Measurements from ENCODE around the gene DPP9. TPM values are rescaled to one million over a fixed set of nuclear protein-coding genes. Genes with fewer than 3 reads are reported as not detected.

The DPP9 gene
- total and polyA plus RNA-seq, 2 of the 13 experiments (the other 11 are each of a cell fraction or from before 2014, with no cell fraction given), result 8.4 to 25.8 TPM

GRCh38 chr19:4633140-4633967 is 90.3 kb downstream of the DPP9 start (continued):
- TF ChIP-seq SUZ12 (IDR thresholded peaks at IDR 0.05; ENCODE audit: low read depth, low read length) (no peak), SKI (IDR thresholded peaks at IDR 0.05; ENCODE audit: partially characterized antibody) (no peak), ZNF256 (CRISPR knock-in tag; conservative IDR thresholded peaks at IDR 0.05) (no peak), ZGPAT (CRISPR knock-in tag; IDR thresholded peaks at IDR 0.05) (no peak), ZNF879 (CRISPR knock-in tag; IDR thresholded peaks at IDR 0.05) (no peak), EEA1 (CRISPR knock-in tag; IDR thresholded peaks at IDR 0.05; ENCODE audit: borderline replicate concordance) (no peak), REPIN1 (CRISPR knock-in tag; IDR thresholded peaks at IDR 0.05; ENCODE audit: borderline replicate concordance, low read depth) (no peak), MAFK (conservative IDR thresholded peaks at IDR 0.05 in 1 of 2, IDR thresholded peaks at IDR 0.05 in 1 of 2; ENCODE audit: low read length in 2 of 2) (no peak), MAZ (IDR thresholded peaks at IDR 0.05; ENCODE audit: borderline replicate concordance, low read depth, low read length) (peak; percentile 42; the same call in 1 of the 2 replicates), MAZ (CRISPR knock-in tag; IDR thresholded peaks at IDR 0.05; ENCODE audit: low read depth) (no peak; the same call in 1 of the 2 replicates), TMF1 (CRISPR knock-in tag; IDR thresholded peaks at IDR 0.05; ENCODE audit: low read depth) (no peak), GFI1 (CRISPR knock-in tag; IDR thresholded peaks at IDR 0.05; ENCODE audit: borderline replicate concordance) (no peak), ZFYVE20 (CRISPR knock-in tag; IDR thresholded peaks at IDR 0.05; ENCODE audit: borderline replicate concordance, low read depth) (no peak), BCL6 (CRISPR knock-in tag; IDR thresholded peaks at IDR 0.05) (no peak), NCOR1 (IDR thresholded peaks at IDR 0.05; ENCODE audit: borderline replicate concordance, low read length) (no peak), FOXK2 (IDR thresholded peaks at IDR 0.05) (no peak)
- TF ChIP-seq, protein P1, sequence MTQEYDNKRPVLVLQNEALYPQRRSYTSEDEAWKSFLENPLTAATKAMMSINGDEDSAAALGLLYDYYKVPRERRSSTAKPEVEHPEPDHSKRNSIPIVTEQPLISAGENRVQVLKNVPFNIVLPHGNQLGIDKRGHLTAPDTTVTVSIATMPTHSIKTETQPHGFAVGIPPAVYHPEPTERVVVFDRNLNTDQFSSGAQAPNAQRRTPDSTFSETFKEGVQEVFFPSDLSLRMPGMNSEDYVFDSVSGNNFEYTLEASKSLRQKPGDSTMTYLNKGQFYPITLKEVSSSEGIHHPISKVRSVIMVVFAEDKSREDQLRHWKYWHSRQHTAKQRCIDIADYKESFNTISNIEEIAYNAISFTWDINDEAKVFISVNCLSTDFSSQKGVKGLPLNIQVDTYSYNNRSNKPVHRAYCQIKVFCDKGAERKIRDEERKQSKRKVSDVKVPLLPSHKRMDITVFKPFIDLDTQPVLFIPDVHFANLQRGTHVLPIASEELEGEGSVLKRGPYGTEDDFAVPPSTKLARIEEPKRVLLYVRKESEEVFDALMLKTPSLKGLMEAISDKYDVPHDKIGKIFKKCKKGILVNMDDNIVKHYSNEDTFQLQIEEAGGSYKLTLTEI (CRISPR knock-in tag; conservative IDR thresholded peaks at IDR 0.05), result no peak
- TF ChIP-seq, protein P2, sequence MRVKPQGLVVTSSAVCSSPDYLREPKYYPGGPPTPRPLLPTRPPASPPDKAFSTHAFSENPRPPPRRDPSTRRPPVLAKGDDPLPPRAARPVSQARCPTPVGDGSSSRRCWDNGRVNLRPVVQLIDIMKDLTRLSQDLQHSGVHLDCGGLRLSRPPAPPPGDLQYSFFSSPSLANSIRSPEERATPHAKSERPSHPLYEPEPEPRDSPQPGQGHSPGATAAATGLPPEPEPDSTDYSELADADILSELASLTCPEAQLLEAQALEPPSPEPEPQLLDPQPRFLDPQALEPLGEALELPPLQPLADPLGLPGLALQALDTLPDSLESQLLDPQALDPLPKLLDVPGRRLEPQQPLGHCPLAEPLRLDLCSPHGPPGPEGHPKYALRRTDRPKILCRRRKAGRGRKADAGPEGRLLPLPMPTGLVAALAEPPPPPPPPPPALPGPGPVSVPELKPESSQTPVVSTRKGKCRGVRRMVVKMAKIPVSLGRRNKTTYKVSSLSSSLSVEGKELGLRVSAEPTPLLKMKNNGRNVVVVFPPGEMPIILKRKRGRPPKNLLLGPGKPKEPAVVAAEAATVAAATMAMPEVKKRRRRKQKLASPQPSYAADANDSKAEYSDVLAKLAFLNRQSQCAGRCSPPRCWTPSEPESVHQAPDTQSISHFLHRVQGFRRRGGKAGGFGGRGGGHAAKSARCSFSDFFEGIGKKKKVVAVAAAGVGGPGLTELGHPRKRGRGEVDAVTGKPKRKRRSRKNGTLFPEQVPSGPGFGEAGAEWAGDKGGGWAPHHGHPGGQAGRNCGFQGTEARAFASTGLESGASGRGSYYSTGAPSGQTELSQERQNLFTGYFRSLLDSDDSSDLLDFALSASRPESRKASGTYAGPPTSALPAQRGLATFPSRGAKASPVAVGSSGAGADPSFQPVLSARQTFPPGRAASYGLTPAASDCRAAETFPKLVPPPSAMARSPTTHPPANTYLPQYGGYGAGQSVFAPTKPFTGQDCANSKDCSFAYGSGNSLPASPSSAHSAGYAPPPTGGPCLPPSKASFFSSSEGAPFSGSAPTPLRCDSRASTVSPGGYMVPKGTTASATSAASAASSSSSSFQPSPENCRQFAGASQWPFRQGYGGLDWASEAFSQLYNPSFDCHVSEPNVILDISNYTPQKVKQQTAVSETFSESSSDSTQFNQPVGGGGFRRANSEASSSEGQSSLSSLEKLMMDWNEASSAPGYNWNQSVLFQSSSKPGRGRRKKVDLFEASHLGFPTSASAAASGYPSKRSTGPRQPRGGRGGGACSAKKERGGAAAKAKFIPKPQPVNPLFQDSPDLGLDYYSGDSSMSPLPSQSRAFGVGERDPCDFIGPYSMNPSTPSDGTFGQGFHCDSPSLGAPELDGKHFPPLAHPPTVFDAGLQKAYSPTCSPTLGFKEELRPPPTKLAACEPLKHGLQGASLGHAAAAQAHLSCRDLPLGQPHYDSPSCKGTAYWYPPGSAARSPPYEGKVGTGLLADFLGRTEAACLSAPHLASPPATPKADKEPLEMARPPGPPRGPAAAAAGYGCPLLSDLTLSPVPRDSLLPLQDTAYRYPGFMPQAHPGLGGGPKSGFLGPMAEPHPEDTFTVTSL (CRISPR knock-in tag; IDR thresholded peaks at IDR 0.05; ENCODE audit: borderline replicate concordance), result no peak
- TF ChIP-seq, protein P3, sequence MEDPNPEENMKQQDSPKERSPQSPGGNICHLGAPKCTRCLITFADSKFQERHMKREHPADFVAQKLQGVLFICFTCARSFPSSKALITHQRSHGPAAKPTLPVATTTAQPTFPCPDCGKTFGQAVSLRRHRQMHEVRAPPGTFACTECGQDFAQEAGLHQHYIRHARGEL (CRISPR knock-in tag; IDR thresholded peaks at IDR 0.05), result no peak
